Thyroid gland (tissue), 4 donors: ENCODE measurements around the gene KRT78. TPM values are rescaled to one million over a fixed set of nuclear protein-coding genes. Genes with fewer than 3 reads are reported as not detected.

Source experiments
- DNase-seq, 2 donors: peaks; one replicate each; pipeline ENCODE4 v3.0.0-alpha.2; 2019
- H3K27ac ChIP-seq, 3 donors: fragments of 200-600 bp; sonication (generic); 1 replicate in 2 of 3; 2 replicates in 1 of 3; pipeline ENCODE4 v1.5.1; 2016 to 2019; ENCODE audit warnings: mild to moderate bottlenecking in 1 of 3, moderate library complexity in 1 of 3
- H3K27me3 ChIP-seq: fragments of 200-600 bp; sonication (generic); one replicate; pipeline ENCODE4 v1.5.1; 2019
- H3K36me3 ChIP-seq, 2 donors: fragments of 200-600 bp; sonication (generic); one replicate each; pipeline ENCODE4 v1.5.1; 2016 to 2019
- H3K4me1 ChIP-seq, 2 donors: fragments of 200-600 bp; sonication (generic); one replicate each; pipeline ENCODE4 v1.5.1; 2017 to 2019
- H3K4me3 ChIP-seq, 3 donors: fragments of 200-600 bp; sonication (generic); replicated peaks in 1 of 3; 1 replicate in 2 of 3; 2 replicates in 1 of 3; pipeline ENCODE4 v1.5.1; 2016; ENCODE audit warnings: mild to moderate bottlenecking in 1 of 3
- H3K9me3 ChIP-seq: fragments of 200-600 bp; sonication (generic); one replicate; pipeline ENCODE4 v1.5.1; 2017
- POLR2A ChIP-seq, 2 donors: fragments of 450-650 bp; IDR thresholded peaks; one replicate each; pipeline ENCODE4 v1.6.1; 2017; ENCODE audit warnings: antibody characterized with exemption in 2 of 2, mild to moderate bottlenecking in 2 of 2, moderate library complexity in 1 of 2
- WGBS, 2 donors: methylation state at CpG; one replicate each; pipeline ENCODE4 v1.1.5; 2017; 5-methylcytosine and 5-hydroxymethylcytosine counted together
- intact Hi-C: fragments of 100-400 bp; cut with DNase I; formaldehyde crosslinking; loops from one replicate; pipeline ENCODE4 v1.15.1; 2023
- total RNA-seq, 4 donors: library from RNA; depleted of rRNA; stranded (reverse); fragments of >200 nt; gene quantifications; one replicate each; pipeline ENCODE4 v1.2.3, GENCODE V29; 2016
- TF ChIP-seq, protein P1 (sequence below), 6 experiments: fragments of 200-600 bp in 3 of 6; fragments of 450-650 bp in 3 of 6; sonication (generic) in 3 of 6; IDR thresholded peaks; one replicate each; pipeline ENCODE4 v1.5.1; 2016 to 2019; ENCODE audit warnings: antibody characterized with exemption in 6 of 6, mild to moderate bottlenecking in 2 of 6, inconsistent platforms in 1 of 6, moderate library complexity in 1 of 6

Gene KRT78
- total RNA-seq, 4 donors from 2014 or later = 0.40 TPM; not detected in 3

DNA sequence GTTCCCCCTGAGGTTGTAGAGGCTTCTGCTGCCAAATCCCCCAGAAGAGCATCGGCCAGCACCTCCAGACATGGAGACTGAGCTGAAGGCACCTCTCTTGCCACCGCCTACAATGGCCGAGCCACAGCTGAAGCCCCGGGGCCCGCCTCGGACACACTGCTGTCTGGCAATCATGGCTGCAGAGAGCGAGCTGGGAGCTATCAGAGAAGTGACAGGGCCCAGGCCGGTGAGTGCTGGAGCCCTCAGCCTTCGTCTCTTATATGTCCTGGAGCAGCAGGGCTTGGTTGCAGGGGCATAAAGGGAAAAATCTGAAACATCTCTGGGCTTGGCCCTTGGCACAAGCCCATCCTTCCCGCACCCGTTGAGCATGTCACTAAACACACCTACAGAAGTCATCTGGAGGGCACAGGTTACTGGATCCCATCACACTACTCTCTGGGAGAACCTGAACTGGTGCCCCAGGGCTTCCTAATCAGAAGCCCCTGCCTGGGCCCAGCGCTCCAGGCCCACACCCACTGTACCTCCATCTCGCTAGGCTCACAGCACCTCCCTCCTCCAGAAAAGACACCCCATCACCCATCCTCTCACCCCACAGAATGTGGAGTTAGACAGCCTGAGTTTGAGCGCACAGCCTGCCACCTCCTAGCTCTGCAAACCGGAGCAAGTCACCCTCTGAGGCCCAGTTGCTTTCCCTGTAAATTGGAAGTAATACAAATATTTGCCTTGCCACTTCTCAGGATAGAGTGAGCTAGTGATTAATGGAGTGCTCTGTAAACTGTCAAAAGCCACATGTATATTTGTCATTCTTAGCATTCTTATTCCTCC lies 34.7 kb downstream of the KRT78 start, which contains the start of gene KRT4:
Gene KRT4 (minus strand): TSS at position 232 of the 825 bp plus-strand sequence. CDS start 58 bp downstream, at position 174.
- WGBS, 2 donors = 74 to 84% methylated on average over 7 to 15 of the region's 15 CpGs
- Histone ChIP-seq H3K4me1 (peaks cover 3 to 8% of the 10 kb centered on the region in 2 donors), H3K4me3 (no peak within 1 kb of the TSS), H3K9me3 (no peaks in the 10 kb centered on the region), H3K36me3 (no peaks in the 10 kb centered on the region), H3K27me3 (no peaks in the 10 kb centered on the region), H3K27ac (no peak within 1 kb of the TSS)
- DNase-seq = no peak
- TF ChIP-seq, protein P1, sequence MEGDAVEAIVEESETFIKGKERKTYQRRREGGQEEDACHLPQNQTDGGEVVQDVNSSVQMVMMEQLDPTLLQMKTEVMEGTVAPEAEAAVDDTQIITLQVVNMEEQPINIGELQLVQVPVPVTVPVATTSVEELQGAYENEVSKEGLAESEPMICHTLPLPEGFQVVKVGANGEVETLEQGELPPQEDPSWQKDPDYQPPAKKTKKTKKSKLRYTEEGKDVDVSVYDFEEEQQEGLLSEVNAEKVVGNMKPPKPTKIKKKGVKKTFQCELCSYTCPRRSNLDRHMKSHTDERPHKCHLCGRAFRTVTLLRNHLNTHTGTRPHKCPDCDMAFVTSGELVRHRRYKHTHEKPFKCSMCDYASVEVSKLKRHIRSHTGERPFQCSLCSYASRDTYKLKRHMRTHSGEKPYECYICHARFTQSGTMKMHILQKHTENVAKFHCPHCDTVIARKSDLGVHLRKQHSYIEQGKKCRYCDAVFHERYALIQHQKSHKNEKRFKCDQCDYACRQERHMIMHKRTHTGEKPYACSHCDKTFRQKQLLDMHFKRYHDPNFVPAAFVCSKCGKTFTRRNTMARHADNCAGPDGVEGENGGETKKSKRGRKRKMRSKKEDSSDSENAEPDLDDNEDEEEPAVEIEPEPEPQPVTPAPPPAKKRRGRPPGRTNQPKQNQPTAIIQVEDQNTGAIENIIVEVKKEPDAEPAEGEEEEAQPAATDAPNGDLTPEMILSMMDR (IDR thresholded peaks at IDR 0.05) = no peak
- TF ChIP-seq POLR2A (IDR thresholded peaks at IDR 0.05) = no peak
- intact Hi-C loops = no loop called here

DNA sequence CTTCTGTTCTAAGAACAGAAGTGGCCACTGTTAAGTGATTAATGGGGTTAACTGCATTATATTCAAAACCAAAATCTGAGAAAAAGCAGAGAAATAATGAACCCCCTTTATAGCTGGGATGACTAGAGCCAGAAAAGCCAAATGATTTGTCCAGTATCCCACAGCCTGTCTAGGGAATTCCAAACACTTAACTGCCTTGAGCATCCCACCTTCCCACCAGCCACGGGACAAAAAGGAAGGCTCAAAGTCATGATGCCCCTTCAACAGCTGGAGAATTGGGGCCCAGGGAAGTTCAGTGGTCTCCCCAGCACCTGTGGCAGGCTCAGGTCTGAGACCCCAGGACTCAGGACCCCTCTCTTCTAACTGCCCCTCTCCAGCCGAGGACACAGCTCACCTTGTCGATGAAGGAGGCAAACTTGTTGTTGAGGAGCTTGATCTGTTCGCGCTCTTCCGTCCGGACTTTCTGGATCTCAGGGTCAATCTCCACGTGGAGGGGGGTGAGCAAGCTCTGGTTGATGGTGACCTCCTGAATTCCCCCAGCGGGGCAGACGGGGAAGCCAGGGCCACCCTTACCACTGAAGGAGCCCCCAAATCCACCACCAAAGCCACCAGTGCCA lies 35.5 kb downstream of the KRT78 start:
- H3K36me3 ChIP-seq = no peaks in the 10 kb centered on the region
- H3K9me3 ChIP-seq = no peaks in the 10 kb centered on the region
- H3K4me1 ChIP-seq = peaks cover 3 to 5% of the 10 kb centered on the region in 2 donors
- no peak overlapping the region for H3K27ac ChIP-seq
- no peaks in the 10 kb centered on the region for H3K27me3 ChIP-seq
- no peak for TF ChIP-seq POLR2A (IDR thresholded peaks at IDR 0.05)
- DNase-seq = no peak
- H3K4me3 ChIP-seq = no peak overlapping the region
- 94 to 97% methylated on average over 8 to 9 of the region's 10 CpGs for WGBS, 2 donors
- intact Hi-C loops = no loop called here

GRCh38 chr12:52812749-52813148 lies 36.0 kb downstream of the KRT78 start:
- TF ChIP-seq POLR2A (IDR thresholded peaks at IDR 0.05) = no peak
- H3K4me1 ChIP-seq = peaks cover 3 to 4% of the 10 kb centered on the region in 2 donors
- H3K9me3 ChIP-seq = no peaks in the 10 kb centered on the region
- DNase-seq = no peak
- no peaks in the 10 kb centered on the region for H3K36me3 ChIP-seq
- no peak overlapping the region for H3K27ac ChIP-seq
- 25 to 39% methylated on average over 3 of the region's 3 CpGs for WGBS, 2 donors
- no peaks in the 10 kb centered on the region for H3K27me3 ChIP-seq
- intact Hi-C loops = no loop called here
- H3K4me3 ChIP-seq = no peak overlapping the region

DNA sequence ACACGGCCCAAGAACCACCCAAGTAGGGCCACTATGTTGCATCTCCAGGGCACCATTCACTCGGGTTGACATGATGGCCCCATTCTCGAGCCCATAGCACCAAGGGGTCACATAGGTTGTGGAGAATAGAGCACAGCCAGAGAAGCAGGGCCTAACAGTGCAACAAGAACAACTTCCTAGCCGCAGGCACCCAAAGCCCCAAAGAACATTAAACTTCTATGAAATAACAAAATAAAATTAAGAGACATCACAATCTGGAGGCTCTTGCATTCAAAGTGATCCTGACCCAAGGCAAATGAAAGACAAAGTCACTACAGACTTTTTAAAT lies 36.8 kb downstream of the KRT78 start:
- Histone ChIP-seq H3K4me3 (no peak overlapping the region), H3K27ac (no peak overlapping the region), H3K27me3 (no peaks in the 10 kb centered on the region), H3K4me1 (peaks cover 3 to 4% of the 10 kb centered on the region in 2 donors), H3K9me3 (no peaks in the 10 kb centered on the region), H3K36me3 (no peaks in the 10 kb centered on the region)
- 72 to 80% methylated on average over 3 to 4 of the region's 4 CpGs for WGBS, 2 donors
- intact Hi-C loops = no loop called here
- DNase-seq = no peak
- TF ChIP-seq POLR2A (IDR thresholded peaks at IDR 0.05) = no peak
- TF ChIP-seq, protein P1 (IDR thresholded peaks at IDR 0.05) = no peak

DNA sequence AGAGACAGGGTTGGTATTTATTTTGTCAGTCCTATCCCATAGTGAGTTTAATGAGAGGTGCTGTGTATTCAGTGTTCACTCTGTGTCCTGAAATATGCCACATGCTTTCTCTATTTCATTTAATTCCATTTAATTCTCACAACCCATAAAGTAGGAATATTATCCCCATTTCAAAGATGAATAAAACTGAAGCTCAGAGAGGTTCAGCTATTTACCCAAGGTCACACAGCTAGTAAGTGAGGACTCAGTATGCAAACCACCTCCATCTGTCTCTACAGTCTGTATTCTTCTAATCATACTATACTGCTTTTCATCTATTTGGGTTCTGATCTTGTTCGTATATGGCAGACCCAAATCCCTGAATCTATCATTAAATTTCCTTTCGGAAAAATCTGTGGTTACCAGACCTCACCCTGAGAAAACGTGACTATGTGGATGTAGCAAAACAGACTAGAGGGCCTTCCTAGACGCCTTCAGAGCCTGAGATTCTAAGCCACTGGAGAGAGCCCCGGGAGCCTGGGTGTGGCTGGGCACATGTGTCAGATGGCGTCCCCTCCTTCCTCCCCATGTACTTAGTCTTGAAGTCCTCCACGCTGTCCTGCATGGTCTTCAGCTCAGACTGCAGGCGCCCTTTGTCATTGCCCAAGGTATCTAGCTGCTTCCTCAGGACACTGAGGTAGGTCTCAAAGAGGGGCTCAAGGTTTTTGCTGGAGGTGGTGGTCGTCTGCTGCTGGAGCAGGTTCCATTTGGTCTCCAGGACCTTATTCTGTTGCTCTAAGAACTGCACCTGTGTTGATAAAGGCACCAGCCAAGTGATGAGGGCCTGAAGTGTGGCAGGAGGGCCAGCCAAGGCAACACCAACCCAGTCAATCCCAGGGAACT lies 37.4 kb downstream of the KRT78 start:
- no peak for DNase-seq
- Histone ChIP-seq H3K27me3 (no peaks in the 10 kb centered on the region), H3K4me3 (no peak overlapping the region), H3K36me3 (no peaks in the 10 kb centered on the region), H3K9me3 (no peaks in the 10 kb centered on the region), H3K27ac (no peak overlapping the region), H3K4me1 (peaks cover 3 to 4% of the 10 kb centered on the region in 2 donors)
- TF ChIP-seq, protein P1 (IDR thresholded peaks at IDR 0.05) = no peak
- TF ChIP-seq POLR2A (IDR thresholded peaks at IDR 0.05) = no peak
- intact Hi-C loops = no loop called here
- WGBS, 2 donors = 90 to 94% methylated on average over 9 of the region's 9 CpGs
